HepG2 (cell line): ENCODE measurements around the gene NCR3LG1. TPM values are rescaled to one million over a fixed set of nuclear protein-coding genes. Genes with fewer than 3 reads are reported as not detected.

Experiments used
- ZNF12 ChIP-seq: sonication (generic); formaldehyde crosslinking; IDR thresholded peaks from 2 replicates; pipeline ENCODE4 v1.5.0; 2020; ENCODE audit warnings: missing genetic modification reagents
- polyA plus RNA-seq, 8 experiments: library from polyadenylated mRNA; depleted of rRNA in 3 of 8; stranded (reverse) in 7 of 8; unstranded in 1 of 8; fragments of >200 nt; fragmentation: Illumina TruSeq in 4 of 8; extraction: Trizol in 4 of 8; gene quantifications; 2 replicates each; pipeline versions ENCODE4 v1.2.1 to v1.2.3, GENCODE V29; 2011 to 2016; ENCODE audit warnings: low read depth in 4 of 8, missing spikeins in 1 of 8, mixed read lengths in 1 of 8; ENCODE audit not compliant: insufficient read depth in 1 of 8
- total RNA-seq, 5 experiments: library from RNA; depleted of rRNA; stranded (reverse); fragments of >200 nt; fragmentation: Illumina TruSeq; extraction: Trizol; gene quantifications; 2 replicates each; pipeline ENCODE4 v1.2.3, GENCODE V29; 2016; ENCODE audit warnings: low read depth in 1 of 5
- TF ChIP-seq, protein P1 (sequence below): sonication (generic); formaldehyde crosslinking; IDR thresholded peaks from 2 replicates; pipeline ENCODE4 v1.5.1; 2020; ENCODE audit warnings: mild to moderate bottlenecking, missing genetic modification reagents, borderline replicate concordance
- TF ChIP-seq, protein P2 (sequence below): sonication (generic); formaldehyde crosslinking; conservative IDR thresholded peaks from 2 replicates; pipeline ENCODE4 v1.8.0; 2022; ENCODE audit warnings: mild to moderate bottlenecking, moderate library complexity, missing genetic modification reagents

The NCR3LG1 gene
- total and polyA plus RNA-seq, 2 of the 13 experiments (the other 11 are each of a cell fraction or from before 2014, with no cell fraction given), result 16.1 to 25.1 TPM

GRCh38 chr11:17379383-17380180 is 28.0 kb downstream of the NCR3LG1 start (continued):
- TF ChIP-seq, protein P1, sequence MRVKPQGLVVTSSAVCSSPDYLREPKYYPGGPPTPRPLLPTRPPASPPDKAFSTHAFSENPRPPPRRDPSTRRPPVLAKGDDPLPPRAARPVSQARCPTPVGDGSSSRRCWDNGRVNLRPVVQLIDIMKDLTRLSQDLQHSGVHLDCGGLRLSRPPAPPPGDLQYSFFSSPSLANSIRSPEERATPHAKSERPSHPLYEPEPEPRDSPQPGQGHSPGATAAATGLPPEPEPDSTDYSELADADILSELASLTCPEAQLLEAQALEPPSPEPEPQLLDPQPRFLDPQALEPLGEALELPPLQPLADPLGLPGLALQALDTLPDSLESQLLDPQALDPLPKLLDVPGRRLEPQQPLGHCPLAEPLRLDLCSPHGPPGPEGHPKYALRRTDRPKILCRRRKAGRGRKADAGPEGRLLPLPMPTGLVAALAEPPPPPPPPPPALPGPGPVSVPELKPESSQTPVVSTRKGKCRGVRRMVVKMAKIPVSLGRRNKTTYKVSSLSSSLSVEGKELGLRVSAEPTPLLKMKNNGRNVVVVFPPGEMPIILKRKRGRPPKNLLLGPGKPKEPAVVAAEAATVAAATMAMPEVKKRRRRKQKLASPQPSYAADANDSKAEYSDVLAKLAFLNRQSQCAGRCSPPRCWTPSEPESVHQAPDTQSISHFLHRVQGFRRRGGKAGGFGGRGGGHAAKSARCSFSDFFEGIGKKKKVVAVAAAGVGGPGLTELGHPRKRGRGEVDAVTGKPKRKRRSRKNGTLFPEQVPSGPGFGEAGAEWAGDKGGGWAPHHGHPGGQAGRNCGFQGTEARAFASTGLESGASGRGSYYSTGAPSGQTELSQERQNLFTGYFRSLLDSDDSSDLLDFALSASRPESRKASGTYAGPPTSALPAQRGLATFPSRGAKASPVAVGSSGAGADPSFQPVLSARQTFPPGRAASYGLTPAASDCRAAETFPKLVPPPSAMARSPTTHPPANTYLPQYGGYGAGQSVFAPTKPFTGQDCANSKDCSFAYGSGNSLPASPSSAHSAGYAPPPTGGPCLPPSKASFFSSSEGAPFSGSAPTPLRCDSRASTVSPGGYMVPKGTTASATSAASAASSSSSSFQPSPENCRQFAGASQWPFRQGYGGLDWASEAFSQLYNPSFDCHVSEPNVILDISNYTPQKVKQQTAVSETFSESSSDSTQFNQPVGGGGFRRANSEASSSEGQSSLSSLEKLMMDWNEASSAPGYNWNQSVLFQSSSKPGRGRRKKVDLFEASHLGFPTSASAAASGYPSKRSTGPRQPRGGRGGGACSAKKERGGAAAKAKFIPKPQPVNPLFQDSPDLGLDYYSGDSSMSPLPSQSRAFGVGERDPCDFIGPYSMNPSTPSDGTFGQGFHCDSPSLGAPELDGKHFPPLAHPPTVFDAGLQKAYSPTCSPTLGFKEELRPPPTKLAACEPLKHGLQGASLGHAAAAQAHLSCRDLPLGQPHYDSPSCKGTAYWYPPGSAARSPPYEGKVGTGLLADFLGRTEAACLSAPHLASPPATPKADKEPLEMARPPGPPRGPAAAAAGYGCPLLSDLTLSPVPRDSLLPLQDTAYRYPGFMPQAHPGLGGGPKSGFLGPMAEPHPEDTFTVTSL (CRISPR knock-in tag), result no peak
- TF ChIP-seq, protein P2, sequence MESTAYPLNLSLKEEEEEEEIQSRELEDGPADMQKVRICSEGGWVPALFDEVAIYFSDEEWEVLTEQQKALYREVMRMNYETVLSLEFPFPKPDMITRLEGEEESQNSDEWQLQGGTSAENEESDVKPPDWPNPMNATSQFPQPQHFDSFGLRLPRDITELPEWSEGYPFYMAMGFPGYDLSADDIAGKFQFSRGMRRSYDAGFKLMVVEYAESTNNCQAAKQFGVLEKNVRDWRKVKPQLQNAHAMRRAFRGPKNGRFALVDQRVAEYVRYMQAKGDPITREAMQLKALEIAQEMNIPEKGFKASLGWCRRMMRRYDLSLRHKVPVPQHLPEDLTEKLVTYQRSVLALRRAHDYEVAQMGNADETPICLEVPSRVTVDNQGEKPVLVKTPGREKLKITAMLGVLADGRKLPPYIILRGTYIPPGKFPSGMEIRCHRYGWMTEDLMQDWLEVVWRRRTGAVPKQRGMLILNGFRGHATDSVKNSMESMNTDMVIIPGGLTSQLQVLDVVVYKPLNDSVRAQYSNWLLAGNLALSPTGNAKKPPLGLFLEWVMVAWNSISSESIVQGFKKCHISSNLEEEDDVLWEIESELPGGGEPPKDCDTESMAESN (CRISPR knock-in tag), result no peak
- TF ChIP-seq ZNF12 (CRISPR knock-in tag), result no peak
- TF ChIP-seq, all 625 proteins: peak for 0
